A549 treated with dexamethasone at 1 μM for 4 hours (cell line): ENCODE data around the gene LDB2. TPM values are rescaled to one million over a fixed set of nuclear protein-coding genes. Genes with fewer than 3 reads are reported as not detected.

ENCODE experiments used
- total RNA-seq: library from RNA; stranded (reverse); fragments of 200-300 nt; extraction: Qiagen RNA extraction; gene quantifications from 5 replicates; pipeline ENCODE4 v1.2.3, GENCODE V29; 2022

LDB2 gene
- total RNA-seq = not detected in 5 replicates

DNA sequence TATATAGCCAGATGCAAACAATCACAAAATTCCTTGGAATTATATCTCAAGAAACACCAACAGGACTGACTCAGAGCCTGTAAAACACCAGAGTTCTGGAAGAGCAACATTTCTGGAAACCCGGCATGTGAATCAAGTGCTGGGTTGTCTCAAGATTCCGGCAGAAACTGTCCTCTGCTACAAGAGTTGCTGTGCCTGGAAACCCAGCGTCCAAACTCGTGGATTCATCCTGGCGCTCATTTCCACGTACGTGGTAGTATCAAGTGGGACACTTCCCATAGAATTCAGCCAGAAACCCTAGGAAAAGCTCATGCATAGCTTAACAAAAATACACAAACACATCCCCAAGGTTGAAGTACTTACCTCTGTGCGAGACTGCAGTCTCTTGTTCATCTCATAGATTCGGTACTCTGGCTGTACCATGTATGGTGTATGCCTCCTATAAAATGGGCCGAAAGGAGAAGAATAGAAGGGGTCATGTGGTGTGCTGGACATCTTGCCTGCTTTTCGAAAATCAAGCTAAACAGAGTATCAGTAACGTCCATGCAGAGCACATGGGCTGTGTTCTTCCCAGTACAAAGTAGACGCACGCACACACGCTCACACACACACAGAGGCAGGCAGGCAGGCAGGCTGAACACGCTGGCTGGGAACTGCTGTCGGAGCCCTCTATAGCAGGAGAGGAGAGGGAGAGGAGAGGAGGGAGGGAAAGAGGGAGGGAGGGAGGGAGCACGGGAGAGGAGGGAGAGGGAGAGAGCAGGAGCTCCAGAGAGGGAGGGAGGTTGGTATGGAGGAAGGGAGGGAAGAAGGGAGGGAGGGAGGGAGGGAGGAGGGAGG lies at the start of gene LDB2:
Gene LDB2 (minus strand): TSS at position 655 of the 837 bp plus-strand sequence.

